CD4-positive, alpha-beta T cell treated with Interleukin-15 for 4 hours (primary cell): ENCODE data around the gene CKAP5.

Experiments used
- DNase-seq: peaks from one replicate; pipeline ENCODE4 v3.0.0-alpha.2; 2020; ENCODE audit warnings: low spot score

The CKAP5 gene

GRCh38 chr11:46698597-46698996 is 147.5 kb downstream of the CKAP5 start:
- DNase-seq: no peak

- DNase-seq: no peak
These were observed 148.4 kb downstream of the CKAP5 start for GRCh38 chr11:46697723-46698122.

- no peak for DNase-seq
These were observed 148.8 kb downstream of the CKAP5 start for GRCh38 chr11:46697303-46697702.

- DNase-seq: no peak
These were observed 149.9 kb downstream of the CKAP5 start for GRCh38 chr11:46696212-46696558.

GRCh38 chr11:46695345-46696211 is 150.5 kb downstream of the CKAP5 start:
- DNase-seq: no peak

GRCh38 chr11:46694607-46695006 is 151.5 kb downstream of the CKAP5 start:
- DNase-seq: no peak

- no peak for DNase-seq
These were observed 152.0 kb downstream of the CKAP5 start for GRCh38 chr11:46694072-46694471.

- DNase-seq: no peak
These were observed 152.5 kb downstream of the CKAP5 start for GRCh38 chr11:46693597-46694012.
